Lower leg skin (tissue), 3 donors: ENCODE results near the gene FRAS1.

Experiments
- POLR2A ChIP-seq, 2 donors: fragments of 450-650 bp; IDR thresholded peaks; one replicate each; pipeline ENCODE4 v1.6.1; 2016 to 2017; ENCODE audit warnings: antibody characterized with exemption in 2 of 2, mild to moderate bottlenecking in 1 of 2, moderate library complexity in 1 of 2
- TF ChIP-seq, protein P1 (sequence below), 3 donors: fragments of 450-650 bp; IDR thresholded peaks; one replicate each; pipeline ENCODE4 v1.5.1; 2016; ENCODE audit warnings: antibody characterized with exemption in 3 of 3, mild to moderate bottlenecking in 3 of 3, moderate library complexity in 2 of 3

DNA sequence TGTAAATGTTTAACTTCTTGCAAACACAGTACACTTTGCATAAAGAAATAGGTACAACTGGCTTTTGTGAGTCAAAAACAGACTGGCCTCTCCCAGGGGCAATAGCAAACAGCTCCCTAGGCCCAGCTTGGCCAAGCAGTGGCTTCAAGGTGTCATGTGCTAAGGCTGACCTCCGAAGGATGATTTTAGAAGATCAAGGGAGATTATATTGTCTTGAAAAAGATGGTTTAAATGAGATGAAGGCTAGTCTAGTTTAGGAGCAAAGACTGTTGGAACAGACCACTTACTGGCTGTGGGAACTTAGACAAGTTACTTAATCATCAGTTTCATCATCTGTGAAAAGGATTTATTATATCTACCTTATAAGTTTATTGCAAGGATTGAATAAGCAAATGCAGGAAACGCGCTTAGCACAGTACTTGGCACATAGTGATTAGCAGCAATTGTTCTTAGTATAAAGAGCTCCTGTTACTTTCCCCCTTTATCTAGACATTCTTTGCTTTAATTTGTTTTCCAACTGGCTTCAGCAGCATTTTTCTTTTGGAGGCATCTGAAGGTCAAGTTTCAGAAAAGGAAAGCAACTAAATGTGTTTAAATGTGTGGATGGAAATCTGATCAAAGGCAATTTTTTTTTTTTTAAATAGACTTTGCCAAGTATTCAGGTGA lies 511.6 kb downstream of the FRAS1 start:
- TF ChIP-seq, protein P1, sequence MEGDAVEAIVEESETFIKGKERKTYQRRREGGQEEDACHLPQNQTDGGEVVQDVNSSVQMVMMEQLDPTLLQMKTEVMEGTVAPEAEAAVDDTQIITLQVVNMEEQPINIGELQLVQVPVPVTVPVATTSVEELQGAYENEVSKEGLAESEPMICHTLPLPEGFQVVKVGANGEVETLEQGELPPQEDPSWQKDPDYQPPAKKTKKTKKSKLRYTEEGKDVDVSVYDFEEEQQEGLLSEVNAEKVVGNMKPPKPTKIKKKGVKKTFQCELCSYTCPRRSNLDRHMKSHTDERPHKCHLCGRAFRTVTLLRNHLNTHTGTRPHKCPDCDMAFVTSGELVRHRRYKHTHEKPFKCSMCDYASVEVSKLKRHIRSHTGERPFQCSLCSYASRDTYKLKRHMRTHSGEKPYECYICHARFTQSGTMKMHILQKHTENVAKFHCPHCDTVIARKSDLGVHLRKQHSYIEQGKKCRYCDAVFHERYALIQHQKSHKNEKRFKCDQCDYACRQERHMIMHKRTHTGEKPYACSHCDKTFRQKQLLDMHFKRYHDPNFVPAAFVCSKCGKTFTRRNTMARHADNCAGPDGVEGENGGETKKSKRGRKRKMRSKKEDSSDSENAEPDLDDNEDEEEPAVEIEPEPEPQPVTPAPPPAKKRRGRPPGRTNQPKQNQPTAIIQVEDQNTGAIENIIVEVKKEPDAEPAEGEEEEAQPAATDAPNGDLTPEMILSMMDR (IDR thresholded peaks at IDR 0.05), result no peak
- TF ChIP-seq POLR2A (IDR thresholded peaks at IDR 0.05), result no peak
